ENCODE results near the gene IFFO2.

- TF ChIP-seq CTCF (IDR thresholded peaks at IDR 0.05) (no peak), POLR2A (IDR thresholded peaks at IDR 0.05) (no peak)
Measured at GRCh38 chr1:18919197-18919905, 37.1 kb downstream of the IFFO2 start.
